Activated CD8-positive, alpha-beta memory T cell treated with anti-CD3 and anti-CD28 coated beads, Interleukin-2, amount 50 U/mL, for 48 hours (primary cell): ENCODE data around the gene MEIOB.
"Not testable (repeated sequence)": the region's sequence is repeated elsewhere in the genome, so short reads cannot be mapped to it uniquely, and the experiment has no call there.

Experiments used
- DNase-seq: peaks from one replicate; pipeline ENCODE4 v3.0.0-alpha.2; 2020

Gene MEIOB

DNA sequence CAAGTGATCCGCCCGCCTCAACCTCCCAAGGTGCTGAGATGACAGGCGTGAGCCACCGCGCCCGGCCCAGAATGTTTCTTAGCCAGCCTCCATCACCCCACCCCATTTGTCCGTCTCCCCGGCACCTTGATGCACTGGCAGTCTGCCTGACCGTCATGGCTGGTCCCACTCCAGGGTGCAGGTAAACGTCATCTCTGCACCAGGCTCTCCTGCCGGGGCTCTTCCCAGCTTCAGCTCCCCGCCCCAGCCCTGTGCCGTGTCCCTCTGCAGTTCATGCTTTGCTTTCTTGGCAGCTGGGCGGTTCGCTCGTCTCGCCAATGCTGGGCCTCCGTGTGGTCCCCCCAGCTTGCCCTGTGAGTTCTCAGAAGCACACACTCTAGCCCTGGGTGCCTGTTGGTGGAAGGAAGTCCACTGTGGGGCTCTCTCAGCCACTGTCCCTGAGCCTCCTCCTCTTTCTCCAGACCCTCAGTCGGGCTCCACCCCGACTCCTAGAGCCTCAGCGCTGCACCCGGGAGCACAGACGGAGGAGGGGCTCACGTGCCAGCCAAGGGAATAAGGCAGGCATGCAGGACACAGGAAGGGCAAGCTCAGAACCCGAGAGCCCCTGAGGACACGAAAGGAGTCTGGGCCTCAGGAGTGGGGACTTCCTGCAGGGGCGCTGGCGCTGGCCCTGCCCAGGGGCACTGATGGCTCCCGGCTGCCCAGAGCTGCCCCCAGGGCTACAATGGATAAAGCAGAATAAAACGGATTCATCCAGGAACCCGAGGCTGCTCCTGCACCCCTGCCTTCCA, 34.3 kb upstream of the MEIOB start:
- DNase-seq, result no peak

DNA sequence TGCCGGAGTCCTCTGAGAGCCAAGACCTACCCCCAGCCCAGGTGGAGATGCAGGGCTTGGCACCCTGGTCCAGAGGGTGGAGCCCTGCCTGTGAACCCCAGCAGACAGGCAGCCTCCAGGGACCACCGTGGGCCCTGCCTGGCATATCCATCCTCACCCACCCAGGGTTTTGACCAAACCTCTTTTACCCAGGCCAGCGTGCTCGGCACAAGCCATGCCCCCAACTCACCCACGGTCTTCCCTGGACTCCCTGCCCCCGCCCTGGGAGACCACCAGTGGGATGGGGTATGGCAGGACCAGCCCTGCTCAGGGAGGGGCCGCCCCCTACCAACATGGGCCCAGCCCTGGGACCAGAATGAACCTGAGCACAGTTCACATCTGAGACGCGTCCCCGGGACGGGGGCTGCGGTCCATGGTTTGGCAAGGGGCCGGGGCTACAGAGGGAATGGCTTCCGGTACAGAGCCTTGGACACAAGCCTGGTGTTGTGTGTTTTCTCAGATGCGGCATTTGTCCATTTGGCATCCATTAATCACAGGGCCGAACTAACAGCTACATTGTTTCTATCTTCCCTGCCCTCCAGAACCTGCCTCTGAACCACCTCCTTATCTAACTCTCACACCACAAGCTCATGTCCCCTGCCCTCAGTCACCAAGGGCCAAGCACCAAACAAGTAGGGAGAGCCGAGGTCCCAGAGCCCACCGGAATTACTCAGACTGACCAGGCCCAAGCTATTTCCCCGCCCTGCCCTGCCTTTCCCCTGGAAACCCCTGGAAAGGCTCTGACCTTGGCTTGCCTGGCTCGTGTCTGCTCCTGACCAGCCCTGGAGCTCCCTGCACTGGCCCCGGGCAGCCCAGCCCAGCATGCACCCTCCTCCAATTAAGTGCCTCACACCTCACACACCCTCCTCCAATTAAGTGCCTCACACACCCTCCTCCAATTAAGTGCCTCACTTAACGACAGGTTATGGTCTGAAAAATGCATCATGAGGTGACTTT, 32.2 kb upstream of the MEIOB start:
- DNase-seq, result no peak

DNA sequence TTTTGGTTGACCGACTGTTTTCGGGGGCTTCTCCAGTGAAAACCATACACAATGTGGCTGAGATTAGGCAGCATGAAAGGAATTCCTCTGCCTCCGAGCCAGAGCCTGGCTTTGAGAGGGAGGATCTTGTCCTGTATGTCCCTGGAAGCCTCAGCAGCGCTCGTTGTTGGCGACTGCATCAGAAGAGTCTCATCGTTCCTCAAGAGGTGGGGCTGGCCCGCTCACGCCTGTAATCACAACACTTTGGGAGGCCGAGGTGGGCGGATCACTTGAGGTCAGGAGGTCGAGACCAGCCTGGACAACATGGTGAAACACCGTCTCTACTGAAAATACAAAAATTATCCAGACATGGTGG, 31.2 kb upstream of the MEIOB start:
- DNase-seq, result no peak

DNA sequence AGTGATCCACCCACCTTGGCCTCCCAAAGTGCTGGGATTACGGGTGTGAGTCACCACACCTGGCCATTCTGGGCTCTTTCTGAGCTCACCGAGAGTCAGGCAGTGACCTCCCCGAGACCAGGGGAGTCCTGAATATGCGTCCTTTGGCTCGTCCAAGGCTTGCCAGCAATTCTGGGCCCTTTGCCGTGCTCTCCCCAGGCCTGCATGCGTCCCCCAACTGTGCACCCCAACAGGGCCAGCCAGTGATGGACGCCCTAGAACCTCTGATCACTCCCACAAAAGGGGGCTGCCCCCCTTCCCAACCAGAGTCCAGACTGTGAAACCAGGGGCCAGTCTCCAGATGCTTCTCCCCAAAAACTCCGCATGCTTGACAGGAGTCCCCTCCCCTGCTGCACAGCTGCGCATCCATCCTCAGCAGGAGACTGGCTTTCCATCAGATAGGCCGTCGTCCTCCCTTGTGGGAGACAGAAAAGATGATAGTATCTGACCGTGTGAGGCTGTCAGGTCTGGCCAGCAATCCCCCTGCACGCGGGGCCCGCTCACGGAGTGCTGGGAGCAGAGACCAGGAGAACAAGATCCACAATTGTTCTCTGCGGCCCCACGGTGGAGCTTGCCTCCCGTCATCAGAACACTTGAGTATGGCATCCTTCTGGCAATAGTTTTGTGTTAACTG, 30.7 kb upstream of the MEIOB start:
- DNase-seq, result no peak

DNA sequence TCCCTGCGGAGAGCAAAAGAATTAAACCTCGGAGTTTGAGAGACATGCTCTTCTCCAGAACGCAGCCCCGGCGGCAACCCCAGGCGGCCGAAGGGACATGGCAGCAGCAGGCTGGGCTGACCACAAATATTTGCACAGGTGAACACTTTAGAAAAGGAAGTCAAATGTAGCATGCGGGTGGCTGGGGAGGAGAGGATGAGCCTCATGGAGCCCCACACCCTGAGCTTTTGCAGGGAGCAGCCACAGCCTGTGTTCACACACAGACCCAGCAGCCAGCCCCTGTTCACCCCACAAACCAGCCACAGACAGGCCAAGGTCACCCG, 28.4 kb upstream of the MEIOB start:
- no peak for DNase-seq

DNA sequence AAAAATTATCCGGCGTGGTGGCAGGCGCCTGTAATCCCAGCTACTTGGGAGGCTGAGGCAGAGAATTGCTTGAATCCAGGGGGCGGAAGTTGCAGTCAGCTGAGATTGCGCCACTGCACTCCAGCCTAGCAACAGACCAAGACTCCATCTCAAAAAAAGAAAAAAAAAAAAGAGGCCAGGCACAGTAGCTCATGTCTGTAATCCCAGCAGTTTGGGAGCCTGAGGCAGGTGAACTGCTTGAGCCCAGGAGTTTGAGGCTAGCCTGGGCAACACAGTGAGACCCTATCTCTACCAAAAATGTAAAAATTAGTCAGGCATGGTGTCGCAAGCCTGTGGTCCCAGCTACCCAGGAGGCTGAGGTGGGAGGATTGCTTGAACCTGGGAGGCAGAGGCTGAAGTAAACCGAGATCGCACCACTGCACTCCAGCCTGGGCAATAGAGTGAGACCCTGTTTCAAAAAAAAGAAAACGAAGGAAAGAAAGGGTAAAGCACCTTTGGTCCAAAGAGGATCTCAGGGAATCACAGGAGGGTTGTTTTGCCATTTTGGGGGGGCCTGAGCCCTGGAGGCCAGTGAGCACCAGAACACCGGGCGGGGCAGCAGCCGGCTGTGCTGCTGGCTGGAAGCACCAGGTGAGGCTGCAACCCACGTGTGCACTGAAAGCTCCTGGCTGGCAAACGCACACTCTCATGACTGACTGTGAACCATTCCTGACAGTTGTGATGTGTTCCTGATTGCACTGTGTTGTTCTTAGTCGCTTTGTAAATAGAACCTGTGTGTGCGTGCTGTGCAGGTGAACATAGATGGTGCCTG, 27.9 kb upstream of the MEIOB start:
- no peak for DNase-seq

DNA sequence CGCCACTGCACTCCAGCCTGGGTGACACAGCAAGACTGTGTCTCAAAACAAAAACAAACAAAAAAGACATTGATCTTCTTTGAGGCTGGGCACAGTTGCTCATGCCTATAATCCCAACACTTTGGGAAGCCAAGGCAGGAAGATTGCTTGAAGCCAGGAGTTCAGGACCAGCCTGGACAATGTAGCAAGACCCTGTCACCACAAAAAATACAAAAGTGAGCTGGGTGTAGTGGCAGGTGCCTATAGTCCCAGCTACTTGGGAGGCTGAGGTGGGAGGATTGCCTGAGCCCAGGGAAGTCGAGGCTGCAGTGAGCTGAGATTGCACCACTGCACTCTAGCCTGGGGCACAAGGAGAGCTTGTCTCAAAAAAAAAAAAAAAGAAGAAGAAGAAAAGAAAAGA, 25.7 kb upstream of the MEIOB start:
- not testable (repeated sequence) for DNase-seq

DNA sequence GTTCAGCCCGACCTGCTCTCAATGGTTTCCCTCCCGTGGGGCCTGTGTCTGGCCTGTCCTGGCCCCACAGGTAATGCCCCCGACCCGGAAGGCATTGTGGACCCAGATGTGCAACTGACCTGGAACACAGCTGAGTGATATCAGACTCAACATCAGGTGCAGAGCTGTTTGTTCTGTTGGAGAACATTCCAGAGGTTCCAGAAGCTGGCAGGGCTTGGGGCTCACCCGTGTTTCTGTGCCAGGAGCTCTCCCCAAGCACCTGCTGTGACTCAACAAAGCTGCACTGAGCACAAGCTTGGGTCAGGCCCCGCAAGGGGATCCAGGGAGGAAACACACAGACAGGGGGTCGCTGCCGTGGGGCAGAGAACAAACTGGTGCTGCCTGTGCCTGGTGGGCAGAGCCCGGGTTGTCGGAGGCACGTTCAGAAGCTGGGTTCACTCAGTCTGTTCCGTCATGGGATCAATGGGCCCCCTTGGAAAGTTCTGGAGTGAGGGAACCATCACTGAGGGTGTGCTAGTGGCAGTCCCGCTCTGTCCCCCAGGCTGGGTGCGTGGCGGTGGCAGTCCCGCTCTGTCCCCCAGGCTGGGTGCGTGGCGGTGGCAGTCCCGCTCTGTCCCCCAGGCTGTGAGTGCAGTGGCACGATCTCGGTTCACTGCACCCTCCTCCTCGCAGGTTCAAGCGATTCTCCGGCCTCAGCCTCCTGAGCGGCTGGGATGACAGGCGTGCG, 24.1 kb upstream of the MEIOB start:
- no peak for DNase-seq

DNA sequence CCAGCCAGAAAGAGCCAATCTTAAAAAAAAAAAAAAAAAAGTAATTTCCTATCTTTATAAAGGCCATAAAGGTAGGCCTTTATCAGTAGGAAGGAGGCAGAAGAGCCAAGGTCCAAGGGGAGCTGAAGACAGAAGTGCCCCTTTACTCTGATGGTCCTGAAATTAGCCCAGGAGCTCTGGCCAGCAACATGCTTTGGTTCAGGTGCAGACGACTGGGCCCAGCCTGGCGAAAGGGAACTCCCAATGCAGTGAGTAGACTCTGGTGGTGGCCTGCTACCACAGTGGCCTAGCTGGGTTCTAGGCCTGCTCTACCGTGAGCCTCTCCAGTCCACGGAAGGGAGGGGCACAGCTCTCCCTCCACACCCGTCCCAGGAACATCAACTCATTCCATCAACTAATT, 23.1 kb upstream of the MEIOB start:
- no peak for DNase-seq

DNA sequence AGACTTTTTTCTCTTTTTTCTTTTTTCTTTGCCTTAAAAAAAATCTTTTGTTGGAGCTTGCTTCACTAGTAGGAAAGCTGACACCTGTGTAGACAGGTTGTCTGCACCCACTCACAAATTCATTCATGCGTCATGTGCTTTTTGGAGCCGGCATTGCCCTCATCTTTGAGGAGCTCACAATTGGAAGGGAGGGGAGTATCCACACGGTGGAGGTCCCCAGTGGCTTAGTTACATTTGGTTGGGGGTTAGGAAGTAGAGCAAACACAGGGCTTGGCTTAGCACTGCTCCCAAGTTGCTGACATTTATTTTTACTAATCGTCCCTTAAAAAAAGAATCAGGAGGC, 18.7 kb upstream of the MEIOB start:
- no peak for DNase-seq

DNA sequence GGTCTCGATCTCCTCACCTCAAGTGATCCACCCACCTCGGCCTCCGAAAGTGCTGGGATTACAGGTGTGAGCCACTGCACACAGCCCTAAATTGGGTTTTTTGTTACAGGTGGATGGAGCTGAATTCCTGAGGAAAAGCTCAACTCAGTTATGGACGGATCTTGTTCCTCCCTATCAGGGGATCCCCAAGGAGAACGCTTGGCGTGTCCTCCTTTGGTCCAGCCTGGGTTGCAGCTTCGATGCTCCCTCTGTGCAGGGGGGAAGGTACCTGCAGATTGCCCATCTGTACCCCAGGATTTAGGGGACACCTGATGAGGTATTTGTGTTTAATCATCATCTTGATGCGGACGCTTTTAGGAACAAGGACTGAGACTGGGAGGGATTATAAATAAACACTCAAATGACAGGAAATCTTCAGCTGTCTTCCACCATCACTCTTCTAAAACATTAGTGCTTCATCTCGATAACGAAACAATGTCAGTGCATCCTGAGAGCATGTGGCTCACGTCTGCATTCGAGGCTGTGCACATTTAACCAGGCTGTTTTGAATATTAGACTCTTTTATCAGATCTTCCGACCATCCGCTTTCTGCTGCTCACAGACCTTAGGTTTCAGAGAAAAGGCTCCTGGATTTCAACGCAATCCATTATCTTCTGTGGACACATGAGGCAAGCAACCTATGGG, 18.2 kb upstream of the MEIOB start:
- no peak for DNase-seq

DNA sequence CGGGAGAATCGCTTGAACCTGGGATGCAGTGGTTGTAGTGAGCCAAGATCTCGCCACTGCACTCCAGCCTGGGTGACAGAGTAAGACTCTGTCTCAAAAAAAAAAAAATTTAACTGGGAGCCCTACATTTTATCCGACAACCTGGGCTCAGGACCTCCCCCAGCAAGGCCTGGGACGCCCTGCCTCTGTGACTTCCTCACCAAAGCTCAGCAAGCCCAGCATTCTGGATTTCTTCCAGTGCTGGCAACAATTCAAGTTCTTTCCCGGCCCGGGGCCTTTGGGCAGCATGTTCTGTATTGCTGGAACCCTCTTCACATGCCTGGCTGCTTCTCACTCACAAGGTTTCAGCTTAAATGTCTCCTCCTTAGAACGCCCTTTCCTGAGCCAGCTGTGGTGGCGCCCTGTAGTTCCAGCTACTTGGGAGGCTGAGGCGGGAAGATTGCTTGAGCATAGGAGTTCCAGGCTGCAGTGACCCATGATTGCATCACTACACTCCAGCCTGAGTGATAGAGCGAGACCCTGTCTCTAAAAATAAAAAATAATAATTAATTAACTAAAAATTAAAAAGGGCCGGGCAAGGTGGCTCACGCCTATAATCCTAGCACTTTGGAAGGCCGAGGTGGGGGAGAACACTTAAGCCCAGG, 15.9 kb upstream of the MEIOB start:
- DNase-seq, result no peak

DNA sequence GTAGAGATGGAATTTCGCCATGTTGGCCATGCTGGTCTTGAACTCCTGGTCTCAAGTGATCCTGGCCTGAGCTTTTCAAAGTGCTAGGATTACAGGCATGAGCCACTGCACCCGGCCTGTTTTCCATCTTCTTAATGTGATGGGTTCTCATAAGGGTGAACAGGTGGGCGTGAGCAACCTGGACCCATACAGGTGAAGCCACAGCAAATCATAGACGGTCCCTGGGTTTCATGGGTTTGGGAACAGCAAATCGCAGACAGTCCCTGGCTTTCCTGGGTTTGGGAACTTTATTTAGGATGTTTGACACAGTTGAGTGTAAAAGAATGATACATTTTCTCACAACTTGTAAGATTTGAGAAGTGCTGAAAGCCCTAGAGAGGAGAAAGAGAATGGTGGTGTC, 12.9 kb upstream of the MEIOB start:
- DNase-seq, result no peak

DNA sequence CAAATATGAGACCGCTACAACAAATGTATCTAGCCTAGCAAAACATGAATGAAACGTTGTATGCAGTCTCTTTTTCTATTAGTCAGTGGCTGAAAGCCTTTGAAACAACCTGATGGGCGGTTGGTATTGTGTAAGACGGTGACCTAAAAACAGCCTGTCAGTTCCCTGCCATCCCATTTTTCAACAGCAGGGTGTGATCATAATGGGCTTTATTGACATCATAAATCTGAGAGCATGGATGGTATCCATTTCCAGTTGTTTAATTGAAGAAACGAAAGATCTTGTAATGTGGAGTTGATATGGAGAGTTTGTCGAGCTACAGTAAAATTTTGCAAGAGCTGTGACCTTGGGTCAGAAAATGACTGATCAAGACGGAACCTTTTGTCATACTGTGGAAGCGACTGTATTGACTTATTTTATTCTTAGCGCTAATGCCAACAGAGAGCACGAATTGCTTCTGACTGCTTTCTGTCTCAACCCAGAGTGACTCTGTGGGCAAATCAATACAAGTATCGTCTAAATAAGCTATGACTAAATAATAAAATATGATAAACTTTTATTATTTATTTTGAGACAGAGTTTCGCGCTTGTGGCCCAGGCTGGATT, 12.3 kb upstream of the MEIOB start:
- DNase-seq, result no peak

DNA sequence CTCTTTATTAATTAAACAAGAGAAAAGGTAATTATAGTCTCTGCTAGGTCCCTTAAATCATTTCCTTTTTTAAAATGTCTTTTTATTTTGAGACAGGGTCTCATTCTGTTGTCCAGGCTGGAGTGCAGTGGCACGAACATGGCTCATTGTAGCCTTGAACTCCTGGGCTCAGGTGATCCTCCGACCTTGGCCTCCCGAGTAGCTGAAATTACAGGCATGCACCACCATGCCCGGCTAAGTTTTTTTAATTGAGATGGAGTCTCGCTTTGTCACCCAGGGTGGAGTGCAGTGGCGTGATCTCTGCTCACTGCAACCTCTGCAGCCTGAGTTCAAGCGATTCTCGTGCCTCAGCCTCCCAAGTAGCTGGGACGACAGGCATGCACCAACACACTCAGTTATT, 9.2 kb upstream of the MEIOB start:
- DNase-seq, result not testable (repeated sequence)

DNA sequence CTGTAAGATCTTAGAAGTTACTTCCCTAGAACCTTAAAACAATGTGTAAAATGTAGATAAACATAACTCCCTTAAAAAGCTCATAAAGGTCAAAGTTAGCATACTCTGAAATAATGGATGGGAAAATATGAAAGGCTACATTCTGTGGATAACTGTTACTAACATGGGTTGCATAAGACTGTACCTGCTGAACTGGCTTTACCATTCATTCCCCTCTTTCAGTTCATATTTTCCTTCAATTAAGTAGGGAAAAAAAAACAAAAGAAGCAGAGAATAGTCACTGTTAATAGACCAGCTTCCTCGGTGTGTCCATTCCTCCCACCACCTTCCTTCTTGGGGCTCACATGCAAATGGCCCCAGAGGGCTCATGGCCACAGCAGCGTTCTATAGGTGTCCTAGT, 7.5 kb upstream of the MEIOB start:
- DNase-seq, result no peak

DNA sequence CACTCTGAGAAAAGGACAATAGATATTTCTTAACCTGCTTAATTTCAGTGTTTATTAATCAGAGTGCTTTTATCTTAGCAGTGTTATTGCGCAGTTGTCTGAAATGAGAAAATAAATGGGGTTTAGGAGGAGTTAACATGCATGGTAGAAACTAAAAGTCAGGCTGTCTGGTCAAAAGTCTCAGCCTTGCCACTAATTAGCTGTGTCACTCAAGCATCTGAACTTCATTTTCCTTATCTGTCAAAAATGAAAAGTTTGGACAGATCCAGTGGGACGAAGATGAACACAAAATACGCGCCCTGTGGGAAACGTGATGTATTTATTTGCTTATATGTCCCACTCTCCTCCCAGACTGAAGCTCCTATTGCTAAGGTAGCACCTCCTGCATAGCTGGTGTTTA, 6.3 kb upstream of the MEIOB start:
- no peak for DNase-seq

DNA sequence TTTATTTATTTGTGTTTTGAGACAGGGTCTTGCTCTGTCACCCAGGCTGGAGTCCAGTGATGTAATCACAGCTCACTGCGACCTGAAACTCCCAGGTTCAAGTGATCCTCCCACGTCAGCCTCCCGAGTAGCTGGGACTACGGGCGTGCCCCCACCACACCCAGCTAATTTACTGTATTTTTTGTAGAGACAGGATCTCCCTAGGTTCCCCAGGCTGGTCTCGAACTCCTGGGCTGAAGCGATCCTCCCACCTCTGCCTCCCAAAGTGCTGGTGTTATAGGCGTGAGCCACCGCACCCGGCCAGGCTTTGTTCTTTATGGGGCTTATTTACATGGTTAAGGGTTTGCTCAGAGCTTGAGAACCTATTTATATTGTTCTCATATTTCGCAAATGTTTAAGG, 5.8 kb upstream of the MEIOB start:
- no peak for DNase-seq

DNA sequence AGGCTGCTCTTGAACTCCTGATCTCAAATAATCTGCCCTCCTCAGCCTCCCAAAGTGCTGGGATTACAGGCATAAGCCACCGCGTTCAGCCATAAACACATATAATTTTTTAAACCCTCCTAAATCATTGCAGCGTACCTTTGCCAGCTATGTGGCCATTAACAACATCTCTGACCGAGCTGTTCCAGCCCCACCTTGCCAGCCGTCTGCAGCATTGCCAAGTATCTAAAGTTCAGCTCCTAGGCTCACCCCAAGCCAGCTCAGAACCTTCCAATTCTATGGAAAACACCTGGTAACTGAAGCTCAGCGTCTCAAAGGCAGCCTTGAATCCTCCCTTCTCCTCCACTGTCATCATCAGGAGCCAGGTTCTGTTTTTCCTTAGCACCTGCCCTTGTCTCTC, 5.1 kb upstream of the MEIOB start:
- no peak for DNase-seq

DNA sequence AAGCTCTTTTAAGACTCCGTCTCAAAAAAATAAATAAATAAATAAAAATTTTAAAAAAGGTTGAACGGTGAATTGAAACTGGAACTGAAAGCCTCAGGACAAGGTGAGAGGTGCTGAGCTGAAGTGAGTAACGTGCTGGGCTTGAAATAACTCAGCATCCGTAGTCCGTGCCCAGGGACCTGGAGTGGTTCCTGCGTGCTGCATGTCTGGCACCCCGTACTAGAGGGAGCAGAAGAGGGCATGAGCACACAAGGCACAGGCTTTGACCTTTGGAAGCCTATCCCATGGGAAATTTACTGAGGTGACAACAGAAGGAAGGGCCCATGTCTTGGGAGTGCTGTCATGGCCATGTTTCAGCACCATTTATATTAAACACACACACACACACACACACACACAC, 4.5 kb upstream of the MEIOB start:
- no peak for DNase-seq

DNA sequence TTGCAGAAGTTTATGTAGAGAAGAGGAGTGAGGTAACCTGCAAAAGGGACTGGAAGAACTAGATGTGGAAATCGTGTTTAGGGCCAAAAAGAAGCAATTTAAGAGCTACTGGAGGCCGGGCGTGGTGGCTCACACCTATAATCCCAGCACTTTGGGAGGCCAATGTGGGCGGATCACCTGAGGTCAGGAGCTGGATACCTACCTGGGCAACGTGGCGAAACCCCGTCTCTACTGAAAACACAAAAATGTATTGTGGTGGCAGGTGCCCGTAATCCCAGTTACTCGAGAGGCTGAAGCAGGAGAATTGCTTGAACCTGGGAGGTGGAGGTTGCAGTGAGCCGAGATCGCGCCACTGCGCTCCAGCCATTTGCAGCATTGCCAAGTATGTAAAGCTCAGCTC, 4.1 kb upstream of the MEIOB start:
- not testable (repeated sequence) for DNase-seq
